Forelimb muscle (tissue), 1 donor: ENCODE results near the gene ADM2. TPM values are rescaled to one million over a fixed set of nuclear protein-coding genes. Genes with fewer than 3 reads are reported as not detected.

ENCODE experiments used
- polyA plus RNA-seq: library from polyadenylated mRNA; unstranded; fragments of 120-200 nt; gene quantifications from one replicate; pipeline ENCODE4 v1.2.1, GENCODE V29; 2013; ENCODE audit not compliant: insufficient read length

ADM2 gene
- polyA plus RNA-seq, 1 donor: 0.30 TPM

Other genes starting within 250 kb of the ADM2 start
- 27.3 TPM for gene TUBGCP6, start 236.5 kb upstream of the ADM2 start, polyA plus RNA-seq
- 14.5 TPM for gene HDAC10, start 230.3 kb upstream of the ADM2 start, polyA plus RNA-seq
- gene MAPK12, start 219.9 kb upstream of the ADM2 start, polyA plus RNA-seq: 33.2 TPM
- gene MAPK11, start 211.2 kb upstream of the ADM2 start, polyA plus RNA-seq: 5.6 TPM
- gene PLXNB2, start 173.9 kb upstream of the ADM2 start, polyA plus RNA-seq: 77.0 TPM
- 5.2 TPM for gene DENND6B, start 154.5 kb upstream of the ADM2 start, polyA plus RNA-seq
- 35.5 TPM for gene PPP6R2, start 138.2 kb upstream of the ADM2 start, polyA plus RNA-seq
- gene SBF1, start 6.5 kb upstream of the ADM2 start, polyA plus RNA-seq: 39.9 TPM
- gene MIOX, start 5.3 kb downstream of the ADM2 start, polyA plus RNA-seq: 0.15 TPM
- gene LMF2, start 26.2 kb downstream of the ADM2 start, polyA plus RNA-seq: 36.6 TPM
- gene NCAPH2, start 26.7 kb downstream of the ADM2 start, polyA plus RNA-seq: 31.3 TPM
- gene SCO2, start 44.1 kb downstream of the ADM2 start, polyA plus RNA-seq: 1.6 TPM
- 2.8 TPM for gene TYMP, start 48.5 kb downstream of the ADM2 start, polyA plus RNA-seq
- 0.03 TPM for gene KLHDC7B, start 64.4 kb downstream of the ADM2 start, polyA plus RNA-seq
- not detected for gene SYCE3, start 81.4 kb downstream of the ADM2 start, polyA plus RNA-seq
- 47.0 TPM for gene CPT1B, start 96.9 kb downstream of the ADM2 start, polyA plus RNA-seq
- gene CHKB, start 101.3 kb downstream of the ADM2 start, polyA plus RNA-seq: 41.1 TPM
- gene MAPK8IP2, start 119.2 kb downstream of the ADM2 start, polyA plus RNA-seq: 0.51 TPM
- 13.2 TPM for gene ARSA, start 146.6 kb downstream of the ADM2 start, polyA plus RNA-seq
- 17.8 TPM for gene SHANK3, start 191.3 kb downstream of the ADM2 start, polyA plus RNA-seq